Left ventricle myocardium inferior (tissue), 1 donor: Measurements from ENCODE around the gene PBXIP1. TPM values are rescaled to one million over a fixed set of nuclear protein-coding genes. Genes with fewer than 3 reads are reported as not detected.

Experiments
- DNase-seq: peaks from one replicate; pipeline ENCODE4 v3.0.0-alpha.2; 2020
- H3K27ac ChIP-seq: fragments of 200-600 bp; replicated peaks from 2 replicates; pipeline ENCODE4 v1.8.0; 2021
- H3K27me3 ChIP-seq: fragments of 200-600 bp; 2 replicates; pipeline ENCODE4 v1.8.0; 2021; ENCODE audit warnings: low read depth
- H3K36me3 ChIP-seq: fragments of 200-600 bp; 2 replicates; pipeline ENCODE4 v1.8.0; 2021
- H3K4me1 ChIP-seq: fragments of 200-600 bp; 2 replicates; pipeline ENCODE4 v1.8.0; 2021
- H3K4me3 ChIP-seq: fragments of 200-600 bp; 2 replicates; pipeline ENCODE4 v1.8.0; 2021; ENCODE audit warnings: mild to moderate bottlenecking, moderate library complexity
- H3K9me3 ChIP-seq: fragments of 200-600 bp; replicated peaks from 2 replicates; pipeline ENCODE4 v1.8.0; 2021
- intact Hi-C: fragments of 100-400 bp; cut with micrococcal nuclease; formaldehyde crosslinking; loops from one replicate; pipeline ENCODE4 v1.11.0; 2022
- total RNA-seq: library from RNA; stranded (reverse); fragmentation: NEBNext Ultra II Directional; extraction: Animal tissue kit (Norgen Biotek cat#: 25700); gene quantifications from one replicate; pipeline ENCODE4 v1.2.1, GENCODE V29; 2021
- TF ChIP-seq, protein P1 (sequence below): fragments of 200-600 bp; IDR thresholded peaks from 2 replicates; pipeline ENCODE4 v1.8.0; 2021; ENCODE audit warnings: antibody characterized with exemption, mild to moderate bottlenecking, borderline replicate concordance
- donor health status: DM: no; HTN: yes; CAD: no; lungs with severe emphysema.

The PBXIP1 gene
- total RNA-seq, 1 donor from 2014 or later, result 52.3 TPM

DNA sequence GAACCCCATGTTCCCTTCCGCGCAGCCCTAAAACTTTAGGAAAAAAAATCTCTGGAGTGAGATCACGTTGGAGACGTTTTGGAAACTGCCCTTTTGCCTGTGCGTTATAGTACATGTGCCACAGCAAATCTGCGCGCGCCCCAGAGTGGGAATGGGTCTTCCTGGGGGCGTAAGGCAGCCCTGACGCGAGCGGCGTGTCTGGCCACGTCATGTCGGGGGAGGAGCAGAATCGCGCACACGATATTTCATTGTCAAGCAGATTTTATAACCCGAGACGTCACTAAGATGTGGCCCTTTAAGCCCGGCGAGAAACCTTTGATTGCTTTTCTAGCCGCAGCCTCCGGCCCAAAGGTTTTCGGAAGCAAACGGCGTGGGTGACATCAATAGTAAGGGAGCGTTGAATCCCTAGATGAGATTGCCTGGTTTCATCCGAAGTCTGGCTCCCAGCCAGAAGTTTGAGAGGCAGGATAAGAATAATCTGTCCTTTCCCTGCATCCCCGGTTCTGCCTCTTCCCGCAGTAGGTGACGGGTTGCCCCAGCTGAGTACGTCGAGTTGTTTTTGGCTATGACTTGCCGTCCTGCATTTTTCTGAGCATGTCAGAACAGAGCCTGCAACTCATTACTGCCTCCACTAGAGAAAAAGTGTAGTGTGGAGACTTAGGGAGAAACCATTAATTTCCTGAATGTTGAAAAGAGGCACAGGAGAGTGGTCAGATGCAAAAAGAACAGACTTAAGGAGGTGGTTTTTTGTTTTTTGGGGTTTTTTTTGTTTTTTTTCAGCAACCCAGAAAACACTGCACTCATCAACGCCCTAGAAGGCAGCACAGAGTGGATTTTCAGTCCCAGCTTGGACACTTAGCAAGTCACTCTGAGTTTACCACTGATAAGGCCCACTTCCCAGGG, 18.6 kb downstream of the PBXIP1 start:
- peak overlapping the region; percentile 97 for H3K27ac ChIP-seq
- H3K27me3 ChIP-seq, result no peaks in the 10 kb centered on the region
- H3K4me1 ChIP-seq, result peaks cover 62% of the 10 kb centered on the region
- intact Hi-C loops, result no loop called here
- no peaks in the 10 kb centered on the region for H3K9me3 ChIP-seq
- TF ChIP-seq, protein P1, sequence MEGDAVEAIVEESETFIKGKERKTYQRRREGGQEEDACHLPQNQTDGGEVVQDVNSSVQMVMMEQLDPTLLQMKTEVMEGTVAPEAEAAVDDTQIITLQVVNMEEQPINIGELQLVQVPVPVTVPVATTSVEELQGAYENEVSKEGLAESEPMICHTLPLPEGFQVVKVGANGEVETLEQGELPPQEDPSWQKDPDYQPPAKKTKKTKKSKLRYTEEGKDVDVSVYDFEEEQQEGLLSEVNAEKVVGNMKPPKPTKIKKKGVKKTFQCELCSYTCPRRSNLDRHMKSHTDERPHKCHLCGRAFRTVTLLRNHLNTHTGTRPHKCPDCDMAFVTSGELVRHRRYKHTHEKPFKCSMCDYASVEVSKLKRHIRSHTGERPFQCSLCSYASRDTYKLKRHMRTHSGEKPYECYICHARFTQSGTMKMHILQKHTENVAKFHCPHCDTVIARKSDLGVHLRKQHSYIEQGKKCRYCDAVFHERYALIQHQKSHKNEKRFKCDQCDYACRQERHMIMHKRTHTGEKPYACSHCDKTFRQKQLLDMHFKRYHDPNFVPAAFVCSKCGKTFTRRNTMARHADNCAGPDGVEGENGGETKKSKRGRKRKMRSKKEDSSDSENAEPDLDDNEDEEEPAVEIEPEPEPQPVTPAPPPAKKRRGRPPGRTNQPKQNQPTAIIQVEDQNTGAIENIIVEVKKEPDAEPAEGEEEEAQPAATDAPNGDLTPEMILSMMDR, result peak; percentile 53
- peak; percentile 92 for DNase-seq
- peak overlapping the region; percentile 75 for H3K4me3 ChIP-seq
- no peaks in the 10 kb centered on the region for H3K36me3 ChIP-seq

DNA sequence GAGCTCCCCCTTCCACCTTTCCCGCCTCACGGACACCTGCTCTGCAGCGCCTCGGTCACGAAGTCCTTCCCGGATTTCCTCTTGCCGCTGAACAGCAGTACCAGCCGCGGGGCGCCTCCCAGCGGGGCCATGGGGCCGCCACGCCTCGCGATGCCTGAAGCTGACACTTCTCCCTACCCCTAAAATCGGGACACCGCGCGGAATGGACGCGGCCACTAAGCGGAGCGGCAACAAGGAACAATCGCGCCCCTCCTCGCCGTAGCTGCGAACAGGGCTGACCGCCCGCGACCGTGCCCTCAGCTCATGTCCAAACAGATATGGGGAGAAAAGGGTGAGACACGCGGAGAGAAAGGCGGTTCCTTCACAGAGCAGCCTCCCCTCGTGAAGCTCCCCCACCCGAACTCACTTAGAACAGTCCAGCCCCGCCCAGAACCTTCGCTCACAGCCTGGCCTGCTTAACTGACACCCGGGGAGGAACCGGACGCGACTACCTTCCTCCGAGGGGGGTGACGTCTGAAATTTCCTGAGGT, 19.3 kb downstream of the PBXIP1 start, which contains the start of gene PMVK:
Gene PMVK (minus strand): TSS at position 165 of the 530 bp plus-strand sequence. CDS start 34 bp downstream, at position 131.
- Histone ChIP-seq H3K9me3 (no peaks in the 10 kb centered on the region), H3K4me3 (peak within 1 kb of the TSS; percentile 75), H3K36me3 (no peaks in the 10 kb centered on the region), H3K27me3 (no peaks in the 10 kb centered on the region), H3K27ac (peak within 1 kb of the TSS; percentile 97), H3K4me1 (peaks cover 55% of the 10 kb centered on the region)
- TF ChIP-seq, protein P1, result peak; percentile 43
- peak; percentile 95 for DNase-seq
- intact Hi-C loops, result no loop called here

DNA sequence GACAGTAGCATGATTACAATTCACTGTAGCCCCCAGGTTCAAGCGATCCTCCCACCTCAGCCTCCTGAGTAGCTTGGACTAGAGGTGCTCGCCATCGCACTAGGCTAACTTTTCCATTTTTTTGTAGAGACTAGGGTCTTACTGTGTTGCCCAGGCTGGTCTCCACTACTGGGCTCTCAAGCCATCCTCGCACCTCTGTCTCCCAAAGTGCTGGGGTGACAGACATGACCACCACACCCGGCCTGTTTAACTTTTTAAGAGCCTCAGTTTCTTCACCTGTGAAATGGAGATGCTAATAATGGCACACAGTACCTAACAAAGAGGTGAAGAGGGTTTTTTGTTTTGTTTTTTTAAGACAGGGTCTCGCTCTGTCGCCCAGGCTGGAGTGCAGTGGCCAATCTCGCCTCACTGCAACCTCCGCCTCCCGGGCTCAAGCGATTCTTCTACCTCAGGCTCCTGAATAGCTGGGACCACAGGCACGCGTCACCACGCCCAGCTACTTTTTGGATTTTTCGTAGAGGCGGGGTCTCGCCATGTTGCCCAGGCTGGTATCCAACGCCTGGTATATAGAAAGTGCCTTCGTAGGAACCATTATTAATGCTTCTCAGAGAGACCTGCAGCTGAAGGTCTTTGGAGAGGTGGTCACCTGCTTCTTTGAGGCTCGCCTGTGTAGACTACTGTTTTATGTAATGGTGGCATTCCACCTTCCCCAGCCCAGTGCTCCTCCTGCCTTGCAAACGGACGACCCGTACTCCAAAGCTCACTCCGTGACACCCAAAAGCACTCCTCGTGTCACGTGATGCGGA, 19.9 kb downstream of the PBXIP1 start:
- no peaks in the 10 kb centered on the region for H3K9me3 ChIP-seq
- peaks cover 49% of the 10 kb centered on the region for H3K4me1 ChIP-seq
- peak overlapping the region; percentile 97 for H3K27ac ChIP-seq
- H3K4me3 ChIP-seq, result peak overlapping the region; percentile 75
- intact Hi-C loops, result no loop called here
- H3K27me3 ChIP-seq, result no peaks in the 10 kb centered on the region
- DNase-seq, result no peak
- no peaks in the 10 kb centered on the region for H3K36me3 ChIP-seq
- TF ChIP-seq, protein P1, result no peak

DNA sequence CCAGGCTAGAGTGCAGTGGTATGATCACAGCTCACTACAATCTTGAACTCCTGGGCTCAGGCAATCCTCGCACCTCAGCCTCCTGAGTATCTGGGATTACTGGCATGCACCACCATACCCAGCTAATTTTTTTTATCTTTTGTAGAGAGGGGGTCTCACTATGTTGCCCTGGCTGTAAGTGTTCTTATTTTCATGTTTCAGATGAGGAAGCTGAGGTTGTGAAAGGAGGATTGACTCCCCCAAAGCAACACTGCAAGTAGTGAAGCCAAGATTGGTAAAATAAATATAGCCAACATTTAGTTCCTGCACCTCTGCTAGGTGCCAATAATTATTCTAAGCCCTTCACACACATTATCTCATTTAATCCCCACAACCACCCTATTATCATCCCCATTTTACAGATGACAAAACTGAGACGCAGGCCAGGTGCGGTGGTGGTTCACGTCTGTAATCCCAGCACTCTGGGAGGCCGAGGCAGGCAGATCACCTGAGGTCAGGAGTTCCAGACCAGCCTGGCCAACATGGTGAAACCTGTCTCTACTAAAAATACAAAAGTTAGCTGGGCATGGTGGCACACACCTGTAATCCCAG, 21.4 kb downstream of the PBXIP1 start:
- Histone ChIP-seq H3K4me3 (no peak overlapping the region), H3K4me1 (peaks cover 35% of the 10 kb centered on the region), H3K9me3 (no peaks in the 10 kb centered on the region), H3K27me3 (no peaks in the 10 kb centered on the region), H3K27ac (no peak overlapping the region), H3K36me3 (peaks cover 4% of the 10 kb centered on the region)
- TF ChIP-seq, protein P1, result no peak
- no peak for DNase-seq
- intact Hi-C loops, result no loop called here

DNA sequence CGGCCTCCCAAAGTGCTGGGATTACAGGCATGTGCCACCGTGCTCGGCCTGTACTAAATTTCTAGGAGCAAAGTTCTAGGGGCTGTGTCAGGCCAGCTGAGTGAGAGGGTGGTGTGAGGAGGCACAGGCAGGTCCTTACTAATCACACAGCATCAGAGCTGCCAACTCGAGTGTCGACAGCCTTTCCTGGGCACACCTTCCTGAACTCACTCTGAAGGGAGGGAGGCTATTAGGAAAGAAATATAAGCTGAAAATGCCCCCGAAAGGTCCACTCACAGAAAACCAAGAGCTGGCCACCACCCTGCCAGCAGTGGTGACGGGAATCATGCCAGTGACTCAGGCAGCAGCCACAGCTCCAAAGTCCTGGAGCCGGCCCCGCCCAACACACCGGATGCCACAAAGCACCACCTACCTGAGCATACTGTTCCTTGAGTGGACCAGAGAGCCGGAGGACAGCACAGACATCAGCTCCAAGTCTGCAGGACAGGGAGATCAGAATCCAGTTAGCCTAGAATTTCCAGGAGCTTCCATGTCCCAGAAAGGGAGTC, 23.9 kb downstream of the PBXIP1 start:
- H3K9me3 ChIP-seq, result no peaks in the 10 kb centered on the region
- H3K27me3 ChIP-seq, result no peaks in the 10 kb centered on the region
- H3K4me3 ChIP-seq, result no peak overlapping the region
- DNase-seq, result no peak
- H3K36me3 ChIP-seq, result peaks cover 19% of the 10 kb centered on the region
- no peak overlapping the region for H3K27ac ChIP-seq
- TF ChIP-seq, protein P1, result no peak
- H3K4me1 ChIP-seq, result peaks cover 17% of the 10 kb centered on the region
- intact Hi-C loops, result no loop called here
